Endothelial cell (in vitro differentiated cells): ENCODE data around the gene DDIT3. TPM values are rescaled to one million over a fixed set of nuclear protein-coding genes. Genes with fewer than 3 reads are reported as not detected.

Source experiments
- DNase-seq: peaks from one replicate; pipeline ENCODE4 v3.0.0; 2021; ENCODE audit warnings: low spot score
- H3K27ac Mint-ChIP-seq: one replicate; pipeline ENCODE4 v1.8.0; 2021; ENCODE audit warnings: mixed read lengths, inconsistent platforms; ENCODE audit not compliant: unreplicated experiment
- H3K27me3 Mint-ChIP-seq: one replicate; pipeline ENCODE4 v1.8.0; 2021; ENCODE audit warnings: mild to moderate bottlenecking, moderate library complexity, mixed read lengths, inconsistent platforms; ENCODE audit not compliant: unreplicated experiment
- H3K36me3 Mint-ChIP-seq: one replicate; pipeline ENCODE4 v1.8.0; 2021; ENCODE audit warnings: mild to moderate bottlenecking, low read depth, mixed read lengths, inconsistent platforms; ENCODE audit not compliant: unreplicated experiment
- H3K4me1 Mint-ChIP-seq: one replicate; pipeline ENCODE4 v1.8.0; 2021; ENCODE audit warnings: mild to moderate bottlenecking, mixed read lengths, inconsistent platforms; ENCODE audit not compliant: unreplicated experiment
- H3K4me3 Mint-ChIP-seq: one replicate; pipeline ENCODE4 v1.8.0; 2021; ENCODE audit warnings: mild to moderate bottlenecking, mixed read lengths, inconsistent platforms; ENCODE audit not compliant: unreplicated experiment
- H3K9me3 Mint-ChIP-seq: one replicate; pipeline ENCODE4 v1.8.0; 2021; ENCODE audit warnings: mixed read lengths, inconsistent platforms; ENCODE audit not compliant: unreplicated experiment
- total RNA-seq: library from RNA; stranded (reverse); fragmentation: NEBNext Ultra II Directional; extraction: Animal tissue kit (Norgen Biotek cat#: 25700); gene quantifications from one replicate; pipeline ENCODE4 v1.2.1, GENCODE V29; 2021; ENCODE audit not compliant: unreplicated experiment
- TF ChIP-seq, protein P1 (sequence below): fragments of 200-600 bp; sonication (generic); IDR thresholded peaks from one replicate; pipeline ENCODE4 v1.5.0; 2021; ENCODE audit warnings: antibody characterized with exemption; ENCODE audit not compliant: unreplicated experiment

Gene DDIT3
- total RNA-seq, 1 donor from 2014 or later, result 4.2 TPM

DNA sequence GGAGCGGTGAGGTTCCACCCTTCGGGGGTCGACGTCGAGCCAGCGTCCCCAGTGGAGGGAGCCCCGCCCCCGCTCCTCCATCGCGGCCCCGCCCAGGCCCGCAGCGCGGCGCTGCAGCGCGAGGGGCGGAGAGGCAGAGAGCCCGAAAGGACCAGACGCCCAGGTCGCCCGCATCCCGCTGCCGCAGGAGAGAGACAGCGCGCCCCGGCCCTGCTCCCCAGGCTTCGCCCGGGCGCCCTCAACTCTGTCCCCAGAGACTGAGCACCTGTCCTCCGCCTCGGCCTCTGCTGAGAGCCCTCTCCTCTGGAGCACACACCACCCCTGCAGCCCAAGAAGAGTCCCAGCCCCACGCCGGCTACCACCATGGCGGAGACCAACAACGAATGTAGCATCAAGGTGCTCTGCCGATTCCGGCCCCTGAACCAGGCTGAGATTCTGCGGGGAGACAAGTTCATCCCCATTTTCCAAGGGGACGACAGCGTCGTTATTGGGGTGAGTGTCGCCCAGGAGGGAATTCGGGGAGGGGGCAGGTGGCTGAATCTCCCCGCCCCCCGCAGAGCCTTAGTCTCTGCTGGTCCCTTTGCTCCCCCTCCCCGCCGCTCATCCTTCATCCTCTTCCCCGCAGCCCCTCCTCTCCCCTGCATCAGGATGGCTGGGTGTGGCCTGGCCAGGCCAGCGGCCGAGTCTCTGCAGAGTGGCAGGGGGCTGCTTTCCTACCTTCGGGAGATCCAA is 29.8 kb upstream of the DDIT3 start, which contains the start of gene KIF5A:
Gene KIF5A, plus strand, starts transcription at position 136 of the 732 bp plus-strand sequence. Its CDS starts 228 bp downstream, at position 364.
- Mint-ChIP-seq H3K27ac (no peak within 1 kb of the TSS), H3K4me1 (peaks cover 21% of the 10 kb centered on the region)
- TF ChIP-seq, protein P1, sequence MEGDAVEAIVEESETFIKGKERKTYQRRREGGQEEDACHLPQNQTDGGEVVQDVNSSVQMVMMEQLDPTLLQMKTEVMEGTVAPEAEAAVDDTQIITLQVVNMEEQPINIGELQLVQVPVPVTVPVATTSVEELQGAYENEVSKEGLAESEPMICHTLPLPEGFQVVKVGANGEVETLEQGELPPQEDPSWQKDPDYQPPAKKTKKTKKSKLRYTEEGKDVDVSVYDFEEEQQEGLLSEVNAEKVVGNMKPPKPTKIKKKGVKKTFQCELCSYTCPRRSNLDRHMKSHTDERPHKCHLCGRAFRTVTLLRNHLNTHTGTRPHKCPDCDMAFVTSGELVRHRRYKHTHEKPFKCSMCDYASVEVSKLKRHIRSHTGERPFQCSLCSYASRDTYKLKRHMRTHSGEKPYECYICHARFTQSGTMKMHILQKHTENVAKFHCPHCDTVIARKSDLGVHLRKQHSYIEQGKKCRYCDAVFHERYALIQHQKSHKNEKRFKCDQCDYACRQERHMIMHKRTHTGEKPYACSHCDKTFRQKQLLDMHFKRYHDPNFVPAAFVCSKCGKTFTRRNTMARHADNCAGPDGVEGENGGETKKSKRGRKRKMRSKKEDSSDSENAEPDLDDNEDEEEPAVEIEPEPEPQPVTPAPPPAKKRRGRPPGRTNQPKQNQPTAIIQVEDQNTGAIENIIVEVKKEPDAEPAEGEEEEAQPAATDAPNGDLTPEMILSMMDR, result no peak

DNA sequence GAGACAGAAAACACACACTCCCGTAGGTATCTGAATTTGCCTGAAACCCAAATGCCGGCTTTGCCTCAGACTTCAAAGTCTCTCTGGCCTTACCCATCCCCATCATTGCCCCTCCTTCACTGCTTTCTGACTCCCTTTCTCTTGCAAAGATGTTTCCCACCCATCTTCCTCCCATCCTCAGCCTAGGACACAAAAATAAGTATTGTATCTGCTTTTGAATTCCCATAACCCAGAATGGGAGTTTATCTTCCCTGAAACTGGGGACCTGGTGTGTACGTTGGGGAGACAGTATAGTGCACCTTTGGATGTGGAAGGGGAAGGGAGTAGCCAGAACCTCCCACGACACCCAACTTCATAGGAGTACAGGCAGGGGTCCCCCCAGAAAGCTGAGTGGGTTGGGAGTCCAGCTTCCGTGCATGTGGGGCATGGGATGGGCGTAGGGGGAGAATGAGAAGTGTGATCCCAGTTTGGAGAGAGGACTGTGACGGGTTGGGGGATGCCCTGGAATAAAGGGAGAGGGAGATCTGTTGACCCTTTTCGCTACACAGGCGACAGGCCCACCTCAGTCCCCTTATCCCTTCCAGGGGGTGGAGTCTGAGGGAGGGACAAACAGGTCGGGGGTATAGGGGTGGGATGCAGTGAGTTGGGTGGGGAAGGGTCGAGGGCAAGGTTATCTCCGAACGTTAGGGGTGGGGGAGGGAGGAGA is 29.0 kb upstream of the DDIT3 start:
- Mint-ChIP-seq H3K9me3 (no peaks in the 10 kb centered on the region), H3K27ac (no peak overlapping the region), H3K4me1 (peaks cover 26% of the 10 kb centered on the region), H3K36me3 (no peaks in the 10 kb centered on the region), H3K27me3 (peaks cover 13% of the 10 kb centered on the region), H3K4me3 (peak overlapping the region; percentile 65)
- DNase-seq, result no peak
- TF ChIP-seq, protein P1, result no peak

More for the DNA sequence above, 29.8 kb upstream of the DDIT3 start, which contains the start of gene KIF5A:
- Mint-ChIP-seq H3K9me3 (no peaks in the 10 kb centered on the region), H3K27me3 (peaks cover 13% of the 10 kb centered on the region), H3K36me3 (no peaks in the 10 kb centered on the region), H3K4me3 (peak within 1 kb of the TSS; percentile 65)
- DNase-seq, result peak; percentile 44

DNA sequence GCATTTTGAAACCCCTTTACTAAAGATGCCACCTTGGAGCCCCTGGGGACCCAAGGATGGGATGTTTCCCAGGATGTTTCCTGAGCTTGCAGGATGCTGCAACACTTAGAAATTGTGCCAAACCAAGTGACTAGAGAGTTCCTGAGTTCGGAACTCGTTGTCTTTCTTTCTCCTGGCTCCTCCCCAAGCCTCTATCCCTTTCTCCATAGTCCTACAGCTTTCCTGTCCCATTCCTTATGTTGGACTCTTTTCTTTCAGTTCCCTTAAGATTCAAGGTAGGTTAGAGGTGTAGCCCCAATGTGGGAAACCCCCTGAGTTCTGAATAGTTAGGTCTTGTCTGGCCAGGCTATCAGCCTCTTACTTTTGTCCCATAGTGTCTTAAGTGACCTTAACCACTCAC is 28.2 kb upstream of the DDIT3 start:
- no peak overlapping the region for H3K27ac Mint-ChIP-seq
- peaks cover 13% of the 10 kb centered on the region for H3K27me3 Mint-ChIP-seq
- H3K4me1 Mint-ChIP-seq, result peaks cover 26% of the 10 kb centered on the region
- TF ChIP-seq, protein P1, result no peak
- H3K4me3 Mint-ChIP-seq, result peak overlapping the region; percentile 7
- no peaks in the 10 kb centered on the region for H3K9me3 Mint-ChIP-seq
- no peaks in the 10 kb centered on the region for H3K36me3 Mint-ChIP-seq
- no peak for DNase-seq

DNA sequence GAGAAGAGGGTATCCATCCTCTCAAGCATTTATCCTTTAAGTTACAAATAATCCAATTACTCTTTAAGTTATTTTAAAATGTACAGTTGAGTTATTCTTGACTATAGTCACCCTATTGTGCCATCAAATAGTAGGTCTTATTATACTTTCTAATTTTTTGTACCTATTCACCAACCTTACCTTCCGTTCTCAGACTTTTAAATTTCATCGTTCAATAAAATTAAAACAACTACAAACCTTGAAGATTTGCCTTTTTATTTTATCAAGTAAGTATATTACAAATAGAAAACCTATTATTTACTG is 27.6 kb upstream of the DDIT3 start:
- H3K4me1 Mint-ChIP-seq, result peaks cover 26% of the 10 kb centered on the region

More for the DNA sequence above, 27.6 kb upstream of the DDIT3 start:
- TF ChIP-seq, protein P1, result no peak
- H3K9me3 Mint-ChIP-seq, result no peaks in the 10 kb centered on the region
- no peaks in the 10 kb centered on the region for H3K36me3 Mint-ChIP-seq
- peaks cover 13% of the 10 kb centered on the region for H3K27me3 Mint-ChIP-seq
- no peak overlapping the region for H3K4me3 Mint-ChIP-seq
- DNase-seq, result no peak
- no peak overlapping the region for H3K27ac Mint-ChIP-seq
